Loucy (cell line): ENCODE data around the gene CELF5.

Experiments
- CTCF ChIP-seq: fragments of 200-600 bp; sonication (generic); conservative IDR thresholded peaks from 2 replicates; pipeline ENCODE4 v1.5.1; 2014; ENCODE audit warnings: mild to moderate bottlenecking, antibody characterized with exemption, low read length
- EZH2phosphoT487 ChIP-seq: fragments of 200-600 bp; IDR thresholded peaks from 2 replicates; pipeline ENCODE4 v1.6.1; 2018; ENCODE audit warnings: antibody characterized with exemption, mild to moderate bottlenecking, moderate library complexity, borderline replicate concordance

GRCh38 chr19:3202346-3202745 is 22.1 kb upstream of the CELF5 start:
- TF ChIP-seq CTCF (no peak), EZH2phosphoT487 (no peak)
